ENCODE results near the gene SHROOM3.

SHROOM3 gene

GRCh38 chr4:76540486-76540885, 105.5 kb downstream of the SHROOM3 start:
- TF ChIP-seq, protein P1, sequence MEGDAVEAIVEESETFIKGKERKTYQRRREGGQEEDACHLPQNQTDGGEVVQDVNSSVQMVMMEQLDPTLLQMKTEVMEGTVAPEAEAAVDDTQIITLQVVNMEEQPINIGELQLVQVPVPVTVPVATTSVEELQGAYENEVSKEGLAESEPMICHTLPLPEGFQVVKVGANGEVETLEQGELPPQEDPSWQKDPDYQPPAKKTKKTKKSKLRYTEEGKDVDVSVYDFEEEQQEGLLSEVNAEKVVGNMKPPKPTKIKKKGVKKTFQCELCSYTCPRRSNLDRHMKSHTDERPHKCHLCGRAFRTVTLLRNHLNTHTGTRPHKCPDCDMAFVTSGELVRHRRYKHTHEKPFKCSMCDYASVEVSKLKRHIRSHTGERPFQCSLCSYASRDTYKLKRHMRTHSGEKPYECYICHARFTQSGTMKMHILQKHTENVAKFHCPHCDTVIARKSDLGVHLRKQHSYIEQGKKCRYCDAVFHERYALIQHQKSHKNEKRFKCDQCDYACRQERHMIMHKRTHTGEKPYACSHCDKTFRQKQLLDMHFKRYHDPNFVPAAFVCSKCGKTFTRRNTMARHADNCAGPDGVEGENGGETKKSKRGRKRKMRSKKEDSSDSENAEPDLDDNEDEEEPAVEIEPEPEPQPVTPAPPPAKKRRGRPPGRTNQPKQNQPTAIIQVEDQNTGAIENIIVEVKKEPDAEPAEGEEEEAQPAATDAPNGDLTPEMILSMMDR (conservative IDR thresholded peaks at IDR 0.05; ENCODE audit: control insufficient read depth, insufficient read depth, low read depth, low read length), result no peak
- no peak overlapping the region for H3K4me3 ChIP-seq (ENCODE audit: control insufficient read depth, low read depth, low read length)
- DNase-seq (ENCODE audit: low read depth), result no peak

GRCh38 chr4:76543378-76543777, 108.3 kb downstream of the SHROOM3 start:
- TF ChIP-seq, protein P1 (conservative IDR thresholded peaks at IDR 0.05; ENCODE audit: control insufficient read depth, insufficient read depth, low read depth, low read length), result no peak
- DNase-seq (ENCODE audit: low read depth), result no peak
- no peak overlapping the region for H3K4me3 ChIP-seq (ENCODE audit: control insufficient read depth, low read depth, low read length)

GRCh38 chr4:76544725-76545124, 109.7 kb downstream of the SHROOM3 start:
- TF ChIP-seq, protein P1 (conservative IDR thresholded peaks at IDR 0.05; ENCODE audit: control insufficient read depth, insufficient read depth, low read depth, low read length), result no peak
- no peak overlapping the region for H3K4me3 ChIP-seq (ENCODE audit: control insufficient read depth, low read depth, low read length)
- no peak for DNase-seq (ENCODE audit: low read depth)

DNA sequence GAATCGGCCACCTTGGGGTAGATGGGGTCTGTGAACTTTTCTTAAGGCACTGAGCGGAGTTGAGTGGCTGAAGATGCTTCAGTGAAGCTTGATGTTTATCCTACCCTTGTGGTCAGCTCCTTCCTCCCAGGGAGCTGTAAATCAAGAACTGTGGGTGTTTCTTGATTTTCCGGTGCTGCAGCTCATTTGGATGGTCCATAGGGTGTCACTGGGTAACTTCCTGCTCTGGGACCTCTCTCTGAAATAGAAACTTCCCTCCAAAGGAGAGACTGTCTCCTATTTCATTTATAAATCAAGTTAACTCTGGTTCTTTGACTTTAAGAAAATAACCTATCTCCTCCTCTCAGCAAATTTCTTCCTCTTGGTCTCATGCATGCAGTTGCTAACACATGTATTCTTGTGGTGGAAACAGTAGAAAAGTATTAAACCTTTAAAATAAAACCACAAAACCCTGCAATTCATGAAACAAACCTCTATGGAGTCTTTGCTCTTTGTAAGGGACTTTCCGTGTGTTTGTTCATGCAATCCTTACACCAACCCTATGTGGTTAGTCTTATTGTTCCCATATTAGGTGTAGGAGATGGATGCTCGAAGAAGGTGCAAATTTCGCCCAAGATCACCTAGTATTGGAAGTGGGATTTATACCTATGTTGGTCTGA, 110.3 kb downstream of the SHROOM3 start:
- TF ChIP-seq, protein P1 (conservative IDR thresholded peaks at IDR 0.05; ENCODE audit: control insufficient read depth, insufficient read depth, low read depth, low read length), result no peak
- DNase-seq (ENCODE audit: low read depth), result no peak
- no peak overlapping the region for H3K4me3 ChIP-seq (ENCODE audit: control insufficient read depth, low read depth, low read length)

- DNase-seq (ENCODE audit: low read depth), result no peak
- TF ChIP-seq, protein P1 (conservative IDR thresholded peaks at IDR 0.05; ENCODE audit: control insufficient read depth, insufficient read depth, low read depth, low read length), result no peak
- H3K4me3 ChIP-seq (ENCODE audit: control insufficient read depth, low read depth, low read length), result no peak overlapping the region
Measured at GRCh38 chr4:76546327-76546726, 111.3 kb downstream of the SHROOM3 start.

GRCh38 chr4:76546759-76547742, 112.0 kb downstream of the SHROOM3 start:
- TF ChIP-seq, protein P1 (conservative IDR thresholded peaks at IDR 0.05; ENCODE audit: control insufficient read depth, insufficient read depth, low read depth, low read length), result no peak
- no peak overlapping the region for H3K4me3 ChIP-seq (ENCODE audit: control insufficient read depth, low read depth, low read length)
- DNase-seq (ENCODE audit: low read depth), result peak; percentile 75

All from fibroblast of mammary gland (primary cell).